Neural progenitor cell (in vitro differentiated cells): Measurements from ENCODE around the gene RBM33. TPM values are rescaled to one million over a fixed set of nuclear protein-coding genes. Genes with fewer than 3 reads are reported as not detected.

Experiments
- DNase-seq: peaks from one replicate; pipeline ENCODE4 v3.0.0-alpha.2; 2016; ENCODE audit warnings: low spot score
- H2AFZ ChIP-seq: fragments of 200-600 bp; sonication (generic); replicated peaks from 2 replicates; pipeline ENCODE4 v1.6.1; 2016; ENCODE audit warnings: antibody characterized with exemption
- H3F3A ChIP-seq: fragments of 200-600 bp; sonication (generic); 2 replicates; pipeline ENCODE4 v1.6.1; 2016; ENCODE audit warnings: antibody characterized with exemption, low read depth
- H3K27ac ChIP-seq: fragments of 200-600 bp; sonication (generic); 2 replicates; pipeline ENCODE4 v1.5.1; 2016; ENCODE audit warnings: mild to moderate bottlenecking
- H3K27me3 ChIP-seq: fragments of 200-600 bp; sonication (generic); 2 replicates; pipeline ENCODE4 v1.6.1; 2016; ENCODE audit warnings: mild to moderate bottlenecking, moderate library complexity
- H3K36me3 ChIP-seq: fragments of 200-600 bp; sonication (generic); 2 replicates; pipeline ENCODE4 v1.5.1; 2016
- H3K4me1 ChIP-seq: fragments of 200-600 bp; sonication (generic); 2 replicates; pipeline ENCODE4 v1.6.1; 2016; ENCODE audit warnings: mixed run types
- H3K4me2 ChIP-seq: fragments of 200-600 bp; sonication (generic); 2 replicates; pipeline ENCODE4 v1.6.1; 2016
- H3K4me3 ChIP-seq: fragments of 200-600 bp; sonication (generic); 2 replicates; pipeline ENCODE4 v1.5.1; 2016
- H3K79me2 ChIP-seq: fragments of 200-600 bp; sonication (generic); 2 replicates; pipeline ENCODE4 v1.6.1; 2016; ENCODE audit warnings: low read depth
- H3K9ac ChIP-seq: fragments of 200-600 bp; sonication (generic); 2 replicates; pipeline ENCODE4 v1.6.1; 2016
- H3K9me3 ChIP-seq: fragments of 200-600 bp; sonication (generic); 2 replicates; pipeline ENCODE4 v1.5.1; 2016; ENCODE audit warnings: low read depth
- H4K20me1 ChIP-seq: fragments of 200-600 bp; sonication (generic); 2 replicates; pipeline ENCODE4 v1.6.1; 2016; ENCODE audit warnings: low read depth
- H3K27ac Mint-ChIP-seq: 3 replicates; pipeline ENCODE4 v1.8.0; 2021; ENCODE audit warnings: mixed read lengths
- H3K27me3 Mint-ChIP-seq: 2 replicates; pipeline ENCODE4 v1.8.0; 2022; ENCODE audit warnings: low read depth, mild to moderate bottlenecking, inconsistent platforms, moderate library complexity, mixed read lengths; ENCODE audit not compliant: insufficient read depth
- H3K36me3 Mint-ChIP-seq: 3 replicates; pipeline ENCODE4 v1.8.0; 2021; ENCODE audit warnings: mixed read lengths
- H3K4me1 Mint-ChIP-seq: 3 replicates; pipeline ENCODE4 v1.8.0; 2021; ENCODE audit warnings: mixed read lengths
- H3K4me3 Mint-ChIP-seq: 3 replicates; pipeline ENCODE4 v1.8.0; 2021; ENCODE audit warnings: mild to moderate bottlenecking, moderate library complexity, mixed read lengths
- H3K9me3 Mint-ChIP-seq: 3 replicates; pipeline ENCODE4 v1.8.0; 2020; ENCODE audit warnings: mixed read lengths
- CTCF ChIP-seq: fragments of 200-600 bp; sonication (generic); IDR thresholded peaks from 2 replicates; pipeline ENCODE4 v1.5.1; 2017; ENCODE audit warnings: antibody characterized with exemption, mild to moderate bottlenecking
- EZH2 ChIP-seq: fragments of 200-600 bp; sonication (generic); IDR thresholded peaks from 2 replicates; pipeline ENCODE4 v1.6.1; 2017; ENCODE audit warnings: antibody characterized with exemption, mild to moderate bottlenecking, moderate library complexity
- EZH2phosphoT487 ChIP-seq: fragments of 200-600 bp; sonication (generic); IDR thresholded peaks from 2 replicates; pipeline ENCODE4 v1.6.1; 2017; ENCODE audit warnings: antibody characterized with exemption
- total RNA-seq: library from RNA; depleted of rRNA; stranded (reverse); fragments of >200 nt; gene quantifications from 2 replicates; pipeline ENCODE4 v1.2.3, GENCODE V29; 2015; ENCODE audit warnings: low replicate concordance

Gene RBM33
- total RNA-seq, 1 donor from 2014 or later = 48.6 TPM

DNA sequence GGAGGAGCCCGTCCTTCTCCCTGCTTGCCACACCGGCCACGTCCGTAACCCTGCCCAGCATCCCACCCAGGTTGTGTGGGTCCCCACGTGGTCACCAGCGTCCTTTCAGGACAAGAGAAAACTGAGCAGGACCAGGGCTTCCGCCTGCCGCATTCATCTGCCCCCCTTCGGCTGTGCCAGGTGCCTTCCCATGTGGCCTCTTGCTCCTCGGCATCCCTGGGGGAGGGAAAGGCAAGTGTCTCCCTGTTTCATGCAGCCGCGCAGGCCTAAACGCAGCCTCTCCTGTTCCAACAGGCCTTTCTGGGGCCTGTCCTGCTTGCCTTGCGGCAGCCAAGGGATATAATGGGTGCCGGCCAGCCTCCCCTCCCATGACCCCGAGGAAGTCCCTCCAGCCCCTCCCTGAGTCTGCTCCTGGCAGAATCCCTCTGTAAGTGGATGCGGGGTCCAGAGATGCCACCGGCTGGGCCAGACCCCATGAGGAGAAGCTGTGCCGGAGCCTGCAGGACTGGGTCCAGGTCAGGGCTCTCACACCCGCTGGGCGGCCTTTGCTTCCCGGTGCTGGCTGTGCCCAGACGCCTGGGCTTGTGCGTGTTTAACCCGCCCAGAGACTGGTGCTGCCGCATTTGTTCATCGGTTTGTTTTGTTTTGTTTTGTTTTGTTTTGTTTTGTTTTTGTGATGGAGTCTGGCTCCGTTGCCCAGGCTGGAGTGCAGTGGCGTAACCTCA is 144.7 kb downstream of the RBM33 start:
- Mint-ChIP-seq H3K36me3 (peaks cover 3% of the 10 kb centered on the region), H3K9me3 (peaks cover 7% of the 10 kb centered on the region), H3K4me3 (peak overlapping the region; percentile 54), H3K27me3 (peaks cover 15% of the 10 kb centered on the region), H3K27ac (no peak overlapping the region), H3K4me1 (peaks cover 5% of the 10 kb centered on the region)
- no peak overlapping the region for H2AFZ ChIP-seq
- H3K79me2 ChIP-seq = no peaks in the 10 kb centered on the region
- TF ChIP-seq EZH2phosphoT487 = no peak
- no peak for TF ChIP-seq CTCF
- no peak for TF ChIP-seq EZH2
- no peak overlapping the region for H3K4me3 ChIP-seq
- H3F3A ChIP-seq = peaks cover 5% of the 10 kb centered on the region
- no peak for DNase-seq
- no peaks in the 10 kb centered on the region for H3K36me3 ChIP-seq
- no peaks in the 10 kb centered on the region for H3K4me1 ChIP-seq
- H3K9me3 ChIP-seq = no peaks in the 10 kb centered on the region
- H4K20me1 ChIP-seq = no peaks in the 10 kb centered on the region
- H3K27me3 ChIP-seq = peaks cover 27% of the 10 kb centered on the region
- no peak overlapping the region for H3K9ac ChIP-seq
- H3K27ac ChIP-seq = no peak overlapping the region
- no peak overlapping the region for H3K4me2 ChIP-seq

GRCh38 chr7:155790666-155791065 is 146.2 kb downstream of the RBM33 start:
- Mint-ChIP-seq H3K36me3 (peaks cover 3% of the 10 kb centered on the region), H3K4me3 (no peak overlapping the region), H3K4me1 (peaks cover 5% of the 10 kb centered on the region), H3K27ac (no peak overlapping the region), H3K9me3 (peaks cover 7% of the 10 kb centered on the region), H3K27me3 (peaks cover 18% of the 10 kb centered on the region)
- Histone ChIP-seq H3K36me3 (no peaks in the 10 kb centered on the region), H3K27ac (no peak overlapping the region), H3K9me3 (no peaks in the 10 kb centered on the region), H3K79me2 (no peaks in the 10 kb centered on the region), H3K27me3 (peaks cover 32% of the 10 kb centered on the region), H3F3A (peaks cover 5% of the 10 kb centered on the region), H3K4me3 (no peak overlapping the region), H3K9ac (no peak overlapping the region), H2AFZ (no peak overlapping the region), H3K4me2 (no peak overlapping the region), H3K4me1 (no peaks in the 10 kb centered on the region), H4K20me1 (no peaks in the 10 kb centered on the region)
- TF ChIP-seq EZH2 (no peak), CTCF (no peak), EZH2phosphoT487 (no peak)
- DNase-seq = no peak

GRCh38 chr7:155791214-155791737 is 146.8 kb downstream of the RBM33 start:
- Mint-ChIP-seq H3K9me3 (peaks cover 7% of the 10 kb centered on the region), H3K27me3 (peaks cover 18% of the 10 kb centered on the region), H3K4me3 (no peak overlapping the region), H3K36me3 (peaks cover 3% of the 10 kb centered on the region), H3K4me1 (peaks cover 5% of the 10 kb centered on the region), H3K27ac (no peak overlapping the region)
- no peaks in the 10 kb centered on the region for H3K79me2 ChIP-seq
- H3K9me3 ChIP-seq = no peaks in the 10 kb centered on the region
- no peak overlapping the region for H3K4me3 ChIP-seq
- H3K27me3 ChIP-seq = peaks cover 32% of the 10 kb centered on the region
- no peaks in the 10 kb centered on the region for H3K4me1 ChIP-seq
- H3K27ac ChIP-seq = no peak overlapping the region
- no peak overlapping the region for H2AFZ ChIP-seq
- H4K20me1 ChIP-seq = no peaks in the 10 kb centered on the region
- TF ChIP-seq EZH2phosphoT487 = no peak
- TF ChIP-seq CTCF = no peak
- TF ChIP-seq EZH2 = no peak
- H3F3A ChIP-seq = peaks cover 5% of the 10 kb centered on the region
- H3K4me2 ChIP-seq = no peak overlapping the region
- no peak overlapping the region for H3K9ac ChIP-seq
- H3K36me3 ChIP-seq = no peaks in the 10 kb centered on the region
- no peak for DNase-seq
